ENCODE data around the gene ST7. TPM values are rescaled to one million over a fixed set of nuclear protein-coding genes. Genes with fewer than 3 reads are reported as not detected.

Gene ST7
- total and polyA plus RNA-seq, 2 donors (not counting 3 experiments of a cell fraction or from before 2014, with no cell fraction given): 18.6 to 24.9 TPM

GRCh38 chr7:117036053-117036669 lies 82.9 kb downstream of the ST7 start:
- no peak overlapping the region for H3K27ac ChIP-seq (ENCODE audit: insufficient read depth, low read depth, low read length)
- CTCF ChIA-PET: interaction anchor here (0.8 to 3.0 kb wide), 8 partner anchors 14 to 82 kb away, joined by 3 to 17 read pairs (median 3); no protein-coding TSS in a partner anchor
- DNase-seq (ENCODE audit: low read depth, low spot score): no peak
- H2AFZ ChIP-seq (ENCODE audit: low read depth, low read length): no peak overlapping the region
- dilution Hi-C loops (cut with MboI; ENCODE audit: extremely low pct_ligation_motif_present, low sequenced_read_pairs) (no loop called here), intact Hi-C loops (cut with micrococcal nuclease) (no loop called here)
- POLR2A ChIA-PET: no interaction called here
- peaks cover 8% of the 10 kb centered on the region for H3K79me2 ChIP-seq (ENCODE audit: control insufficient read depth, insufficient read depth, low read length)
- H3K36me3 ChIP-seq (ENCODE audit: control insufficient read depth in 2 of 2, extremely low read depth in 1 of 2, insufficient read depth in 2 of 2, low read length in 2 of 2): no peaks in the 10 kb centered on the region
- FAIRE-seq: no peak
- no peak overlapping the region for H3K4me3 ChIP-seq (replicated peaks in 1 of 3; ENCODE audit: insufficient read depth in 1 of 3, low read depth in 1 of 3, low read length in 3 of 3)
- H3K4me2 ChIP-seq (ENCODE audit: insufficient read depth, low read length): no peak overlapping the region
- no TSS peak for BruUV-seq (replicated peaks)
- H3K4me1 ChIP-seq (ENCODE audit: control insufficient read depth, extremely low read depth, insufficient read depth, low read length): peaks cover 19% of the 10 kb centered on the region
- H4K20me1 ChIP-seq (replicated peaks; ENCODE audit: control insufficient read depth, extremely low read depth, insufficient read depth, low read length): peaks cover 3% of the 10 kb centered on the region
- H3K9me1 ChIP-seq (replicated peaks; ENCODE audit: control insufficient read depth, extremely low read depth, insufficient read depth, low read length): no peaks in the 10 kb centered on the region
- H3K9me3 ChIP-seq (replicated peaks; ENCODE audit: control insufficient read depth, insufficient read depth, low read length): no peaks in the 10 kb centered on the region
- TF ChIP-seq POLR2AphosphoS5 (IDR thresholded peaks at IDR 0.05; ENCODE audit: insufficient read depth, low read depth, low read length): no peak
- TF ChIP-seq JUN (IDR thresholded peaks at IDR 0.05; ENCODE audit: borderline replicate concordance, insufficient read depth, insufficient read length, low read depth): no peak
- no peak for TF ChIP-seq MYC (IDR thresholded peaks at IDR 0.05; ENCODE audit: low read depth, low read length)
- no peak for TF ChIP-seq CTCF (IDR thresholded peaks at IDR 0.05; ENCODE audit: extremely low read depth in 1 of 2, insufficient read depth in 1 of 2, low read depth in 1 of 2, low read length in 2 of 2)
- no peak for TF ChIP-seq POLR2A (IDR thresholded peaks at IDR 0.05; ENCODE audit: low read depth, low read length)
- no peak for TF ChIP-seq EZH2 (IDR thresholded peaks at IDR 0.05; ENCODE audit: borderline replicate concordance, low read depth, low read length, severe bottlenecking)
- TF ChIP-seq FOS (IDR thresholded peaks at IDR 0.05; ENCODE audit: borderline replicate concordance, insufficient read depth, low read length): no peak
- no peak for TF ChIP-seq MAX (IDR thresholded peaks at IDR 0.05; ENCODE audit: insufficient read depth, insufficient read length)
- TF ChIP-seq GATA2 (IDR thresholded peaks at IDR 0.05; ENCODE audit: insufficient read depth, insufficient read length, low read depth, low read length): no peak
- H3K27me3 ChIP-seq (ENCODE audit: control insufficient read depth in 2 of 2, insufficient read depth in 2 of 2, low read length in 2 of 2): no peaks in the 10 kb centered on the region
- H3K9ac ChIP-seq (replicated peaks; ENCODE audit: extremely low read depth, insufficient read depth, low read length): no peak overlapping the region

Measured in endothelial cell of umbilical vein (primary cell).